Activated CD4-positive, alpha-beta T cell treated with anti-CD3 and anti-CD28 coated beads for 36 hours (primary cell): ENCODE results near the gene DENND1C. TPM values are rescaled to one million over a fixed set of nuclear protein-coding genes. Genes with fewer than 3 reads are reported as not detected.
"Not testable (repeated sequence)": the region's sequence is repeated elsewhere in the genome, so short reads cannot be mapped to it uniquely, and the experiment has no call there.

Source experiments
- ATAC-seq: fragments of 200-7000 bp; cut with Tn5 transposase; one replicate; pipeline ENCODE4 v1.10.0; 2021; ENCODE audit warnings: mild to moderate bottlenecking, moderate library complexity
- CTCF ChIA-PET: fragments of 350-600 bp; sonication (Branson Sonifier 250); formaldehyde crosslinking; loops from one replicate; lab custom pipeline; 2021; ENCODE audit warnings: antibody characterized with exemption; lab: Charles Lee
- POLR2A ChIA-PET: fragments of 350-600 bp; sonication (Branson Sonifier 250); formaldehyde crosslinking; loops from one replicate; lab custom pipeline; 2021; ENCODE audit warnings: antibody characterized with exemption, inconsistent platforms; lab: Charles Lee
- DNase-seq: peaks from one replicate; pipeline ENCODE4 v3.0.0-alpha.2; 2020
- H3K27ac Mint-ChIP-seq: one replicate; pipeline ENCODE4 v1.8.0; 2021; ENCODE audit warnings: mixed read lengths
- H3K27me3 Mint-ChIP-seq: one replicate; pipeline ENCODE4 v1.8.0; 2021; ENCODE audit warnings: mixed read lengths
- H3K36me3 Mint-ChIP-seq: one replicate; pipeline ENCODE4 v1.8.0; 2021; ENCODE audit warnings: low read depth, mixed read lengths
- H3K4me1 Mint-ChIP-seq: one replicate; pipeline ENCODE4 v1.8.0; 2021; ENCODE audit warnings: mixed read lengths
- H3K4me3 Mint-ChIP-seq: one replicate; pipeline ENCODE4 v1.8.0; 2021; ENCODE audit warnings: mild to moderate bottlenecking, moderate library complexity, mixed read lengths
- H3K9me3 Mint-ChIP-seq: one replicate; pipeline ENCODE4 v1.8.0; 2021; ENCODE audit warnings: low read depth, mixed read lengths
- intact Hi-C, 2 experiments: fragments of 100-400 bp; cut with DNase I in 1 of 2; cut with micrococcal nuclease in 1 of 2; formaldehyde crosslinking; loops; one replicate each; pipeline versions ENCODE4 v1.14.2 to v1.15.1; 2022 to 2024; cut with DNase I, micrococcal nuclease
- total RNA-seq, 2 experiments: library from RNA; stranded (reverse); gene quantifications; one replicate each; pipeline ENCODE4 v1.2.3, GENCODE V29; 2021

The DENND1C gene
- total RNA-seq, 2 experiments from 2014 or later = 49.5 to 56.3 TPM

DNA sequence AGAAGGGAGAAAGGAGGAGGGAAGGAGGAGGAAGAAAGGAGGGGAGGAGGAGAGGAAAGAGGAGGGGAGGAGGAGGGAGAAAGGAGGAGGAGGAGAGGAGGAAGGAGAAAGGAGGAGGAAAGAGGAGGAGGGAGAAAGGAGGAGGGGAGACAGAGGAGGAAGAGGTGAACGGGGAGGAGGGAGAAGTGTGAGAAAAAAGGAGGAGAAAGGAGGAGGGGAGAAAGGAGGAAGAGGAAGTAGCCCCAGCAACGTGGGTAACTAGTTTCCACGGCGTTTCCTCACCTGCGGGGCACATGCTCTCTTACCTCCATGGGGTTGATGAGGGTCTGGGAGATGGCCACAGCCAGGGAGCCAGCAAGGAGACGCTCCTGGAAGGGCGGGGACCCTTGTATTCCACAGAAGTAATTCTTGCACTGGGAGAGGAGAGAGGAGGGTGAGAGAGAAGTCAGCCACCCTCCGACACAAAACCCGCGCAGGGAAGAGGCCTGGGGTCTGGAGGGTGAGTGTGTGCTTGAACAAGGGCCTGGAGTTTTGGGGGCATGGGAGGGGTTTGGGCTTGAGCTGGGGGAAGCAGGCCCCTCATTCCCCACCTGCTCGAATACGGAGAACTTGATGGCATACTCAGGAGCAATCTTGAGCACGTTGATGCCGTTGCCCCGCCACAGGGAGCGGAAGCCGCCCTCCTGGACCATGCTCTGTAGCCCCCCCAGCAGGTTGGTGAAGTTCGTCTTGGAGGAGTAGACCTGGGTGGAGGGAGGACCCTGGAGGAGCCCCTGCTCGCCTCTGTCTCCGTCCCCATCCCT is 52.0 kb downstream of the DENND1C start:
- POLR2A ChIA-PET = no interaction called here
- peak overlapping the region; percentile 30 for H3K4me3 Mint-ChIP-seq
- H3K9me3 Mint-ChIP-seq = peaks cover 3% of the 10 kb centered on the region
- DNase-seq = no peak
- H3K27me3 Mint-ChIP-seq = no peaks in the 10 kb centered on the region
- peaks cover 9% of the 10 kb centered on the region for H3K4me1 Mint-ChIP-seq
- intact Hi-C loops = no loop called here
- ATAC-seq = no peak
- CTCF ChIA-PET = no interaction called here
- H3K36me3 Mint-ChIP-seq = no peaks in the 10 kb centered on the region
- H3K27ac Mint-ChIP-seq = no peak overlapping the region

GRCh38 chr19:6428692-6429418 is 52.7 kb downstream of the DENND1C start:
- POLR2A ChIA-PET, ATAC-seq, intact Hi-C loops, DNase-seq, H3K4me1 Mint-ChIP-seq, H3K9me3 Mint-ChIP-seq, H3K4me3 Mint-ChIP-seq, H3K36me3 Mint-ChIP-seq, H3K27me3 Mint-ChIP-seq, H3K27ac Mint-ChIP-seq: not testable (repeated sequence)
- CTCF ChIA-PET = interaction anchor here (0.6 kb wide), 1 partner anchor 25 kb away, joined by 4 read pairs; no protein-coding TSS in a partner anchor

- ChIA-PET POLR2A (interaction anchor here (0.6 kb wide), 1 partner anchor 55 kb away, joined by 3 read pairs; no protein-coding TSS in a partner anchor), CTCF (no interaction called here)
- intact Hi-C loops = no loop called here
- DNase-seq = no peak
- ATAC-seq = no peak
- H3K36me3 Mint-ChIP-seq = peaks cover 18% of the 10 kb centered on the region
- no peak overlapping the region for H3K27ac Mint-ChIP-seq
- H3K9me3 Mint-ChIP-seq = peaks cover 3% of the 10 kb centered on the region
- H3K27me3 Mint-ChIP-seq = no peaks in the 10 kb centered on the region
- H3K4me1 Mint-ChIP-seq = peaks cover 23% of the 10 kb centered on the region
- no peak overlapping the region for H3K4me3 Mint-ChIP-seq
Measured at GRCh38 chr19:6427131-6427530, 54.5 kb downstream of the DENND1C start.

DNA sequence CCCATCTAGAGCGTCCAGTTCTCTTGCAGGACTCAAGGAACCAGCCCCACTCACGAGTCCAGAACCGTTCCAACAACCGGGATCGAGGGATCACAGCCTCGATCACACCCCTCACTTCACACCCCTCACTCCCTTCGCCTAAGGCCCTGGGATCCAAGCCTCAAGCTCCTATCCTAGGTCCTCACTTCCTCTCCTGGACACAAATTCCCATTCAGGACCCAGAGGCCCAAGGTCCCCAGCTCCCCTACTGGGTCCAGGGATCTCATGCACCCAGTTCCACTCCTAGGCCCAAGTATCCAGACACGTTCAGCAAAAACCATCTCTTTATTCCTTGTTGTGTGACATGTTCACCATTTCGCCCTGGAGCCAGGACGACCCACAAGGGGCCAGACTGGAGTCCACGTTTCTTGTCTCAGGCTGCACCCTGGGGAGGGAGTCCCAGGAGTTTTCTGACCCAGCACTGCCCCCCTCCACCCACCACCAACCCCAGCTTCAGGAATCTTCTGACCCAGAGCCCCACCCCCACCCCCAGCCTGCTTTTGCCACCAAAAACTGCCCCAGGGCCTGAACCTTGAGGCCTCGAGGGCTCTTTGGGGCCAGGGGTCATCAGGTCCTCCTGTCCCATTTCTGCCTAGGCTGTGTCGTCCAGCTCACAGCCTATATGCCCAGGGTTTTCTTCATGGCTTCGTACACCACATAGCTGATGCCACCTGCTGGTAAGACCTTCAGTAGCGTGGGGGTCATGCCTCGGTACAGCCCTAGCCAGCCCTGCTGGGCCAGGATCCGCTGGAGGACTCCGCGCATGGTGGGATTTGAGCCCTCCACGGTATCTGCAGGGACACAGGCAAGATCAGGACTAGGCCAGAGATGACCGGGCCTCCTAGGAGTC is 55.6 kb downstream of the DENND1C start:
- Mint-ChIP-seq H3K9me3 (peaks cover 3% of the 10 kb centered on the region), H3K36me3 (peaks cover 26% of the 10 kb centered on the region), H3K27ac (peak overlapping the region; percentile 98), H3K27me3 (no peaks in the 10 kb centered on the region), H3K4me3 (peak overlapping the region; percentile 73), H3K4me1 (peaks cover 29% of the 10 kb centered on the region)
- DNase-seq (peak; percentile 39), ATAC-seq (no peak)
- ChIA-PET POLR2A (interaction anchor here (0.7 to 1.3 kb wide), 2 partner anchors 9 to 53 kb away, joined by 3 to 13 read pairs; partner anchors contain the start of gene ALKBH7), CTCF (interaction anchor here (1.0 to 1.5 kb wide), 5 partner anchors 54 to 437 kb away, joined by 3 to 9 read pairs (median 4); partner anchors contain the start of gene ALKBH7)
- intact Hi-C loops = loop anchor here (1.0 to 2.0 kb wide), 14 partner anchors 33 to 1096 kb away; partner anchors contain the start of genes CLPP (in 2 of the 2), GTF2F1 (in 2 of the 2), GPR108 (in 1 of the 2) and MCOLN1 (in 1 of the 2)

DNA sequence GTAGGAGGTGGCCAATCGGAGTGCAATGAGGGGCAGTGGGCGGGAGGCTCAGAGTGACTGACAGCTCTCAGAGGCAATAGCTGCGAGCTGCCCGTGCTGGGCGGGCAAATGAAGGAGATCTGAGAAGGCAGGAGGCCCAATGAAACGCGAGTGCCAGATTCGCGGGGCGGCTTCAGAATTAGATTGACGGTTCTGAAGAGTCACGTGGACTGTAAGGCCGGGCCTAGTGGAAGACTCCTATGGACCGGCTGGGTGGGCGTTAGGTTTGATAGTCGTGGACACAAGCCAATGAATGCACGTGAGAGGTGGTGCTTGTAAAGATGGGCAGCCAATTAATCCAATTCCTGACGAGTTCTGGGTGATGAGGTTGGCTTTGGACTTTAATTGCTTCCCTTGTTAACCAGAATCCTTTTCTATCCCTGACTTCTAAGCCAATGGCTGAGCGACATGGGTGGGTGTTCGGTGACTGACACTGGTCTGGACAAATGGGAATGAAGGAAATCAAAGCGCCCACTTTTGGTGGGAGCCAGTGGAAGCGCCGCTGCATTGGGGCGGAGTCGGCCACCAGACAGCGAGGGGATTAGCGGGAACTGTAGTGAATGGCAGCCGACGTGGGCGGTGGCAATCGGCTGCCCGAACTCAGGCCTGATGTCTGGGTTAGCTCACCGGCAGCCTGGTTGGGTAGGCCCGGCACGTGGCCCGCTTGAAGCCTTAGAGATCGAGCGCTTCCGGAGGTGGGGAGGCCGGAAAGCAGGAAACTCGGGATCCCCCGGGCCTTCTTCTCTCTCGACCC is 56.5 kb downstream of the DENND1C start:
- DNase-seq (peak; percentile 100), ATAC-seq (peak; percentile 88)
- ChIA-PET CTCF (interaction anchor here (0.7 to 1.5 kb wide), 6 partner anchors 27 to 438 kb away, joined by 3 to 9 read pairs (median 4); partner anchors contain the start of gene ALKBH7), POLR2A (interaction anchor here (0.6 to 1.3 kb wide), 11 partner anchors 8 to 753 kb away, joined by 3 to 13 read pairs (median 3); partner anchors contain the start of gene ALKBH7)
- peaks cover 34% of the 10 kb centered on the region for H3K36me3 Mint-ChIP-seq
- H3K9me3 Mint-ChIP-seq = peaks cover 3% of the 10 kb centered on the region
- H3K27ac Mint-ChIP-seq = peak overlapping the region; percentile 98
- H3K4me3 Mint-ChIP-seq = peak overlapping the region; percentile 73
- H3K4me1 Mint-ChIP-seq = peaks cover 31% of the 10 kb centered on the region
- intact Hi-C loops = loop anchor here (1.0 to 2.0 kb wide), 14 partner anchors 32 to 1097 kb away; partner anchors contain the start of genes CLPP (in 2 of the 2), GTF2F1 (in 2 of the 2), GPR108 (in 1 of the 2) and MCOLN1 (in 1 of the 2)
- H3K27me3 Mint-ChIP-seq = no peaks in the 10 kb centered on the region

DNA sequence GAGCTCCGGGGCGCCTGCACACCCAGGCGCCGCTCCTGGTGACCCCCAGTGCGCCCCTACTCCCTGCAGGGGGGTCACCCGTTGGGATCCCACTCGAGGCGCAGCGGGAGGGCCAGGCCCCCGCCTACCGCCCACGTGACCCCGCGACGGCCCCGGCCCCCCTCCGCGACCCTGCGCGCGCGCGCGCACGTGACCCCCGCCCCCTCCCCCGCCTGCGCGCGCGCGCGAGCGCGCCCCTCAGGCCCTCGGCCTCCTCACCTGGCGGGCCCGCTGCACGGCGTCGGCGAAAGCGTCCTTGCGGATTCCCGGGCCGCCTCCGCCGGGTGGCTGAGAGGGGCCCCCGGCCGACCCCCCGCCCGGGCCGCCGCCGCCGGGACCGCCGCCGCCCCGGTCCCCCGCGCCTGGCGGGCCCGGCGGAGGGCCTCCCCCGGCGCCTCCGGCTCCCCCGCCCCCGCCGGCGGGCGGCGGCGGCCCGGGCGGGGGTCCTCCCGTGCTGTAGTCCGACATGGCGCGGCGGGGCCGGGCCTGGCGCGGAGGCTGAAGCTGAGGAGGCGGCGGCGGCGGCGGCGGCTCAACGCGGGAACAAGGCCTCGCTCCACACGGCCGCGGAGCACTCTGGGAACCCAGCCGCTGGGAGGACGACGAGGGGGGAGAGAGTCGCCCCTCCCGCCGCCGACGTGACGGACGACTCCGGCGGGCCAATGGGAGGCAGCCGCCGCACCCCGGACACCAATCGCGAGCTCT is 57.2 kb downstream of the DENND1C start, which contains the start of gene KHSRP:
KHSRP (minus strand) TSS at position 617 of the 744 bp plus-strand sequence; CDS start at position 507, 110 bp downstream.
- POLR2A ChIA-PET = interaction anchor here (0.6 to 1.3 kb wide), 9 partner anchors 30 to 753 kb away, joined by 3 to 13 read pairs (median 3); partner anchors contain the start of gene ALKBH7
- Mint-ChIP-seq H3K4me3 (peak within 1 kb of the TSS; percentile 82), H3K9me3 (peaks cover 3% of the 10 kb centered on the region), H3K4me1 (peaks cover 31% of the 10 kb centered on the region), H3K27me3 (no peaks in the 10 kb centered on the region), H3K36me3 (peaks cover 41% of the 10 kb centered on the region), H3K27ac (peak within 1 kb of the TSS; percentile 98)
- intact Hi-C loops = loop anchor here (1.0 to 2.0 kb wide), 2 partner anchors 51 to 80 kb away; no protein-coding TSS in a partner anchor
- CTCF ChIA-PET = interaction anchor here (0.7 to 1.5 kb wide), 4 partner anchors 26 to 439 kb away, joined by 3 to 9 read pairs (median 4); partner anchors contain the start of gene ALKBH7
- ATAC-seq (no peak), DNase-seq (peak; percentile 53)

DNA sequence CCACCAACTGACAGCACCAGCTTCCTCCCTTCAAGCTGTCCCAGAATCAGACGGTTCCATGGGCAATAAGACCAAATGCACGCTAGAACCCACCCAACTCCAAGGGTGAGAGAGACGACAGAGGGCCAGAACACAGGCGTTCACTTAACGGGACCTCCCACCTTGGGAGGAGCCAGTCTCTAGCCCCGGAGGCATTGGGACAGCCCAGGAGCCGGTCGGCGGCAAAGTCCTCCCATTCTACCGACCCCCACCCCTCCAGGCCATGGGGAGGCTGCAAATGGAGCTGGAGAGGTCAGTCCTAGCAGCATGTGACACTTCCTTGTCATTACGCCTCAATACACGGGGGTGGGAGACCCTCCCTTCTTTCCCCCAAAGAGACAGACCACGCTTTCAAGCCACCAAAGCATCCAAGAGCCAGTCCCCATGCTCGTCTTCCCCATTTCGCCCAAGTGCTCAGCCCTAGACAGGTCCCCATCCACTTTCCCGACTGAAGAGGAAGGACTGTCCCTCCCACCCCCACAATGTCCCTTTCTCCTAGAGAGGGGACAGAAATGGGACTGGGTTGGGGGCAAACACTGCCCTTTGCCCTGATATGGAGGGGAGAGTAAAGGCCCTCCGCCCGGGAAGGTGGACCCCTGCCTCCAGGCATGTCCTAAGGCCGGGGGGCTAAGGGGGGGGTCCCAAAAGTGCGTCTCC is 57.9 kb downstream of the DENND1C start:
- Mint-ChIP-seq H3K4me1 (peaks cover 31% of the 10 kb centered on the region), H3K27me3 (no peaks in the 10 kb centered on the region), H3K27ac (peak overlapping the region; percentile 86), H3K4me3 (peak overlapping the region; percentile 82), H3K9me3 (peaks cover 3% of the 10 kb centered on the region), H3K36me3 (peaks cover 47% of the 10 kb centered on the region)
- intact Hi-C loops = loop anchor here (1.0 to 2.0 kb wide), 2 partner anchors 50 to 81 kb away; no protein-coding TSS in a partner anchor
- ChIA-PET POLR2A (interaction anchor here (0.6 kb wide), 1 partner anchor 74 kb away, joined by 7 read pairs; no protein-coding TSS in a partner anchor), CTCF (no interaction called here)
- DNase-seq (peak; percentile 64), ATAC-seq (no peak)

DNA sequence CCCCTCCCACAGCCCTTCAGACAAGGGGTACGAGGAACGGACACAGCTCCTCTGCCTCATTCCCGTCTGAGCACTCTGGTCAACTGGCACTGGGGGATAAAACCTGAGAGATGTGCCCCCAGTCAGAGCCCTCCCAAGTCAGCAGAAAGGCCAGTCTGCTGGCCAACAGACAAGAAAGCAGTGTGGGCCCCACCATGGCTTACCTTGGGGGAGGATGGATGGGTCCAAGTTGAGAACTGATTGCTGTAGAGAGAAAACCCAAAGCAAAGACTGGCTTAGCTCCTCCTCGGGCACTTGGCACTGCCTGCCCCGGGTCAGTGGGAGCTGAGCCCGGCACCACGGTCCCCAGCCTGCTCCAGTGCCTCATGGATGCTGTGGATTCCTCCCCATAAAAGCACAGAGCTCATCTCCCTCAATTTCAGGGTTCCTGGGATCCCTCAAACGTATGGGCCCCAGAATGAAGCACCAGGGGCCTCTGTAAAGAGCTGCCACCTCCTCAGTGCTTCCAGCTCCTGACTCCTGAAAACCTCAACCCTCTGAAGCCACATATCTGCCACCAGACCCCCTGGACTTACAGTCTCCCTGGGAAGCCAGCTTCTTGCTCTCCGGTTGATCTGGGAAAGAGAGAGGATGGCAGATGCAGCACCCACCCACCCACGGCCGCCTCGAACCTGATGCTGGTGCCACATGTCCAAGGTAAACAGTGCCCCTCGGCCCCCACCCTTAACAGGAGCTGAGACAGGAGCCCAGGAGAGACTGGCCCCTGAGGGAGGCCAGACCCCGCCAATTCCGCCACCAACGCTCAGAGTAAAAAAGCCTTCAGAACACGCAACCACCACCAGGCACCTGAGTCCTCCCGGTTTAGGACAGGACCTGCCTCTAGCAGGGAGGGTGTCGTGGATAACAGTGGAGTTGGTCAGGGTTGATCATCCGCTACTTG is 60.2 kb downstream of the DENND1C start:
- ATAC-seq (no peak), DNase-seq (no peak)
- H3K4me3 Mint-ChIP-seq = no peak overlapping the region
- H3K4me1 Mint-ChIP-seq = peaks cover 31% of the 10 kb centered on the region
- H3K27ac Mint-ChIP-seq = no peak overlapping the region
- ChIA-PET POLR2A (interaction anchor here (0.9 to 1.0 kb wide), 3 partner anchors 18 to 443 kb away, joined by 3 to 5 read pairs (median 4); partner anchors contain the start of gene GTF2F1), CTCF (interaction anchor here (0.5 to 1.0 kb wide), 3 partner anchors 22 to 207 kb away, joined by 3 to 5 read pairs (median 4); no protein-coding TSS in a partner anchor)
- intact Hi-C loops = no loop called here
- peaks cover 60% of the 10 kb centered on the region for H3K36me3 Mint-ChIP-seq
- no peaks in the 10 kb centered on the region for H3K27me3 Mint-ChIP-seq
- peaks cover 3% of the 10 kb centered on the region for H3K9me3 Mint-ChIP-seq
